Panc1 (cell line): ENCODE measurements around the gene IL32. TPM values are rescaled to one million over a fixed set of nuclear protein-coding genes. Genes with fewer than 3 reads are reported as not detected.

Experiments used
- ATAC-seq: fragments of 200-7000 bp; cut with Tn5 transposase; 2 replicates; pipeline ENCODE4 v1.9.1; 2020; ENCODE audit warnings: mild to moderate bottlenecking, moderate library complexity
- BruUV-seq: library from RNA; stranded (reverse); fragments of 400-500 nt; replicated peaks from 2 replicates; lab custom pipeline; 2021; lab: Mats Ljungman, UMichigan
- CTCF ChIA-PET: fragments of 300-600 bp; sonication (Branson Sonifier 250); formaldehyde crosslinking; loops from one replicate; lab custom pipeline; 2022; ENCODE audit warnings: antibody characterized with exemption; lab: Charles Lee
- POLR2A ChIA-PET: fragments of 300-600 bp; sonication (Branson Sonifier 250); formaldehyde crosslinking; loops from one replicate; lab custom pipeline; 2022; ENCODE audit warnings: antibody characterized with exemption; lab: Charles Lee
- DNase-seq: peaks from one replicate; pipeline ENCODE4 v3.0.0-alpha.2; 2010; ENCODE audit warnings: low read depth, low spot score
- H3K27ac ChIP-seq: 2 replicates; pipeline ENCODE4 v1.5.1; 2011; ENCODE audit warnings: mild to moderate bottlenecking, low read length, inconsistent platforms
- H3K27me3 ChIP-seq: fragments of 200-500 bp; sonication (Bioruptor generic); 2 replicates; pipeline ENCODE4 v1.6.0; 2014; ENCODE audit warnings: low read length, inconsistent platforms; ENCODE audit not compliant: control insufficient read depth, insufficient read depth
- H3K36me3 ChIP-seq: fragments of 200-500 bp; sonication (Bioruptor generic); 2 replicates; pipeline ENCODE4 v1.5.1; 2014; ENCODE audit warnings: inconsistent platforms, mild to moderate bottlenecking, low read length, moderate library complexity; ENCODE audit not compliant: control insufficient read depth, insufficient read depth
- H3K4me1 ChIP-seq: 2 replicates; pipeline ENCODE4 v1.5.1; 2011; ENCODE audit warnings: inconsistent platforms, mild to moderate bottlenecking, low read length, moderate library complexity; ENCODE audit not compliant: control insufficient read depth, insufficient read depth
- H3K4me3 ChIP-seq, 2 experiments: 2 replicates each; pipeline ENCODE4 v1.5.1; 2011 to 2012; ENCODE audit warnings: low read depth in 2 of 2, low read length in 2 of 2, mild to moderate bottlenecking in 2 of 2, inconsistent platforms in 1 of 2, moderate library complexity in 1 of 2
- H3K9me3 ChIP-seq: fragments of 200-500 bp; sonication (Bioruptor generic); 2 replicates; pipeline ENCODE4 v1.5.1; 2014; ENCODE audit warnings: low read depth, mild to moderate bottlenecking, inconsistent platforms, low read length, moderate library complexity; ENCODE audit not compliant: control insufficient read depth, insufficient read depth
- POLR2AphosphoS5 ChIP-seq: IDR thresholded peaks from 2 replicates; pipeline ENCODE4 v1.6.1; 2012; ENCODE audit warnings: mild to moderate bottlenecking, low read depth, low read length, moderate library complexity
- SIN3A ChIP-seq: IDR thresholded peaks from 2 replicates; pipeline ENCODE4 v1.6.1; 2012; ENCODE audit warnings: low read depth, mild to moderate bottlenecking, low read length, moderate library complexity, borderline replicate concordance; ENCODE audit not compliant: insufficient read depth
- TCF7L2 ChIP-seq: IDR thresholded peaks from 2 replicates; pipeline ENCODE4 v1.6.1; 2011; ENCODE audit warnings: mild to moderate bottlenecking, low read depth, low read length, inconsistent platforms
- in situ Hi-C: cut with HindIII; loops from 2 replicates; pipeline ENCODE4 v1.10.0; 2016; ENCODE audit warnings: low sequenced_read_pairs, low pct_unique_long_range_greater_than_20kb
- intact Hi-C: fragments of 100-400 bp; cut with micrococcal nuclease; formaldehyde crosslinking; loops from one replicate; pipeline ENCODE4 v1.10.0; 2022; ENCODE audit not compliant: unreplicated experiment
- total RNA-seq: library from RNA; stranded (reverse); gene quantifications from one replicate; pipeline ENCODE4 v1.2.1, GENCODE V29; 2021; ENCODE audit not compliant: unreplicated experiment
- TF ChIP-seq, protein P1 (sequence below): fragments of 450-650 bp; IDR thresholded peaks from 2 replicates; pipeline ENCODE4 v1.5.1; 2017; ENCODE audit warnings: mild to moderate bottlenecking
- TF ChIP-seq, protein P2 (sequence below), 2 experiments: IDR thresholded peaks; 2 replicates each; pipeline ENCODE4 v1.6.1; 2011 to 2012; ENCODE audit warnings: low read depth in 2 of 2, control low read depth in 1 of 2, low read length in 1 of 2, mild to moderate bottlenecking in 1 of 2, moderate library complexity in 1 of 2; ENCODE audit not compliant: insufficient read depth in 1 of 2

The IL32 gene
- total RNA-seq, 1 experiment from 2014 or later = 17.1 TPM

DNA sequence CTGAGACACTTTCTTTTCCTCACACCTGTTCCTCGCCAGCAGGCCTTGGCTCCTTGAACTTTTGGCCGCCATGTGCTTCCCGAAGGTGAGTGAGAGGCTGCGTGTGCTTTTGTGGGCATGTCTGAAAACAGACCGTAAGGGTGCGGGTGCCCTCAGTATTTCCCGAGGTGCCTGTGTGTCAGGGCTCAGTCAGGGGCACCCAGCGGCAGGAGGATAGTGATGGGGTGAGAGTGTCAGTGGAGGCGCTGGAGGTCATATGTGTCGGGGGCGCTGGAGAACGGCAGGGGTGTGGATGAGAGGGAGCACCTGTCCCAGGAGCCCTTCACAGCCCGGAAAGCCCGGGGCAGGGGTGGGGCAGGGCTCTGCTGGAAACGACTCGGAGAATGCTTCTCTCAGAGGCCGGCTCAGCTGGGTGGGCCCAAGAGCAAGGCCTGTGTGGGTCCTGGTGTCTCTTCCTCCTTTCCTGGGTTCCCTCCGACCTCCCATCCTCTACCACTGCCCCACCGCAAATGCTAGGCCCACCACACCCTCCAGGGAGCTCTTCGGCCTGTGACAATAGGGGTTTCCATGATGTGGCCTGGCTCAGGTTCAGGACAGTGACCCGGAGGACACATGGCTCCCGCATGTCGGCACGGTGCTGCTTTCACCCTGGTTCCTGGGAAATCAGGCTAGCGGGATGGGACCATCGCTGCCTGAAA, 451 bp downstream of the IL32 start:
- Histone ChIP-seq H3K4me3 (no peak overlapping the region), H3K27ac (no peak overlapping the region; the same call in 1 of the 2 replicates), H3K36me3 (no peaks in the 10 kb centered on the region), H3K9me3 (no peaks in the 10 kb centered on the region), H3K4me1 (peaks cover 8% of the 10 kb centered on the region; the same call in 1 of the 2 replicates), H3K27me3 (no peaks in the 10 kb centered on the region)
- TF ChIP-seq, protein P1, sequence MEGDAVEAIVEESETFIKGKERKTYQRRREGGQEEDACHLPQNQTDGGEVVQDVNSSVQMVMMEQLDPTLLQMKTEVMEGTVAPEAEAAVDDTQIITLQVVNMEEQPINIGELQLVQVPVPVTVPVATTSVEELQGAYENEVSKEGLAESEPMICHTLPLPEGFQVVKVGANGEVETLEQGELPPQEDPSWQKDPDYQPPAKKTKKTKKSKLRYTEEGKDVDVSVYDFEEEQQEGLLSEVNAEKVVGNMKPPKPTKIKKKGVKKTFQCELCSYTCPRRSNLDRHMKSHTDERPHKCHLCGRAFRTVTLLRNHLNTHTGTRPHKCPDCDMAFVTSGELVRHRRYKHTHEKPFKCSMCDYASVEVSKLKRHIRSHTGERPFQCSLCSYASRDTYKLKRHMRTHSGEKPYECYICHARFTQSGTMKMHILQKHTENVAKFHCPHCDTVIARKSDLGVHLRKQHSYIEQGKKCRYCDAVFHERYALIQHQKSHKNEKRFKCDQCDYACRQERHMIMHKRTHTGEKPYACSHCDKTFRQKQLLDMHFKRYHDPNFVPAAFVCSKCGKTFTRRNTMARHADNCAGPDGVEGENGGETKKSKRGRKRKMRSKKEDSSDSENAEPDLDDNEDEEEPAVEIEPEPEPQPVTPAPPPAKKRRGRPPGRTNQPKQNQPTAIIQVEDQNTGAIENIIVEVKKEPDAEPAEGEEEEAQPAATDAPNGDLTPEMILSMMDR = no peak
- no peak for TF ChIP-seq TCF7L2
- no peak for TF ChIP-seq SIN3A
- TF ChIP-seq POLR2AphosphoS5 = no peak
- TF ChIP-seq, protein P2, sequence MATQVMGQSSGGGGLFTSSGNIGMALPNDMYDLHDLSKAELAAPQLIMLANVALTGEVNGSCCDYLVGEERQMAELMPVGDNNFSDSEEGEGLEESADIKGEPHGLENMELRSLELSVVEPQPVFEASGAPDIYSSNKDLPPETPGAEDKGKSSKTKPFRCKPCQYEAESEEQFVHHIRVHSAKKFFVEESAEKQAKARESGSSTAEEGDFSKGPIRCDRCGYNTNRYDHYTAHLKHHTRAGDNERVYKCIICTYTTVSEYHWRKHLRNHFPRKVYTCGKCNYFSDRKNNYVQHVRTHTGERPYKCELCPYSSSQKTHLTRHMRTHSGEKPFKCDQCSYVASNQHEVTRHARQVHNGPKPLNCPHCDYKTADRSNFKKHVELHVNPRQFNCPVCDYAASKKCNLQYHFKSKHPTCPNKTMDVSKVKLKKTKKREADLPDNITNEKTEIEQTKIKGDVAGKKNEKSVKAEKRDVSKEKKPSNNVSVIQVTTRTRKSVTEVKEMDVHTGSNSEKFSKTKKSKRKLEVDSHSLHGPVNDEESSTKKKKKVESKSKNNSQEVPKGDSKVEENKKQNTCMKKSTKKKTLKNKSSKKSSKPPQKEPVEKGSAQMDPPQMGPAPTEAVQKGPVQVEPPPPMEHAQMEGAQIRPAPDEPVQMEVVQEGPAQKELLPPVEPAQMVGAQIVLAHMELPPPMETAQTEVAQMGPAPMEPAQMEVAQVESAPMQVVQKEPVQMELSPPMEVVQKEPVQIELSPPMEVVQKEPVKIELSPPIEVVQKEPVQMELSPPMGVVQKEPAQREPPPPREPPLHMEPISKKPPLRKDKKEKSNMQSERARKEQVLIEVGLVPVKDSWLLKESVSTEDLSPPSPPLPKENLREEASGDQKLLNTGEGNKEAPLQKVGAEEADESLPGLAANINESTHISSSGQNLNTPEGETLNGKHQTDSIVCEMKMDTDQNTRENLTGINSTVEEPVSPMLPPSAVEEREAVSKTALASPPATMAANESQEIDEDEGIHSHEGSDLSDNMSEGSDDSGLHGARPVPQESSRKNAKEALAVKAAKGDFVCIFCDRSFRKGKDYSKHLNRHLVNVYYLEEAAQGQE (IDR thresholded peaks at IDR 0.05; ENCODE audit: insufficient read depth in 1 of 2, low read depth in 2 of 2, low read length in 1 of 2) = no peak
- no TSS peak for BruUV-seq
- ATAC-seq = peak; percentile 22; the same call in 1 of the 2 replicates
- no peak for DNase-seq
- CTCF ChIA-PET = no interaction called here
- intact Hi-C loops = no loop called here
- in situ Hi-C loops = no loop called here
- POLR2A ChIA-PET = no interaction called here

DNA sequence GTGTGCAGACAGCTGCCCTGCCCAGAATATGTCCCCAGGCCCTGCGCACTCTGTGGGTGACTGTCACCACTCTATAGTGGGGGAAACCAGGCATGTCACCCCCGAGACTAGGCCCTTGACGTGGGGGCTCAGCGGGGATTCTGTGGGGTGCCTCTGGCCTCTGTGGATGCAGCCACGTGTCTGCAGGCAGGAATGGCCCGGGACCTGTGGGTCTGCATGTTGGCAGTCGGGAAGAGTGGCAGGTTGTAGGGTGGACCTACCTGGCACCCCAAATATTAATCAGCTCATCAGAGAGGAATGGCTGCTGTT, 954 bp downstream of the IL32 start:
- POLR2A ChIA-PET = no interaction called here
- no peak overlapping the region for H3K4me3 ChIP-seq
- DNase-seq (no peak), ATAC-seq (no peak)
- CTCF ChIA-PET = no interaction called here
- no peaks in the 10 kb centered on the region for H3K27me3 ChIP-seq
- no peaks in the 10 kb centered on the region for H3K9me3 ChIP-seq
- no peaks in the 10 kb centered on the region for H3K36me3 ChIP-seq
- in situ Hi-C loops (no loop called here), intact Hi-C loops (no loop called here)
- H3K27ac ChIP-seq = no peak overlapping the region
- no TSS peak for BruUV-seq
- peaks cover 8% of the 10 kb centered on the region; the same call in 1 of the 2 replicates for H3K4me1 ChIP-seq
- TF ChIP-seq, protein P1 = no peak
- TF ChIP-seq TCF7L2 = no peak
- TF ChIP-seq POLR2AphosphoS5 = no peak
- TF ChIP-seq SIN3A = no peak
- TF ChIP-seq, protein P2 (IDR thresholded peaks at IDR 0.05; ENCODE audit: insufficient read depth in 1 of 2, low read depth in 2 of 2, low read length in 1 of 2) = no peak
